ENCODE measurements around the gene GLOD5.
A peak's percentile ranks its signal among the peaks of the same experiment; 100 is the strongest.

Gene GLOD5

GRCh38 chrX:48792219-48792618 lies 30.7 kb downstream of the GLOD5 start:
- Histone ChIP-seq H3K27me3 (ENCODE audit: control insufficient read depth, insufficient read depth, low read length, poor library complexity, severe bottlenecking) (no peaks in the 10 kb centered on the region), H3K27ac (ENCODE audit: insufficient read depth, low read depth, low read length, poor library complexity, severe bottlenecking) (no peak overlapping the region), H3K9me3 (ENCODE audit: control insufficient read depth, low read length) (no peaks in the 10 kb centered on the region), H3K36me3 (ENCODE audit: control insufficient read depth, insufficient read depth, low read length) (no peaks in the 10 kb centered on the region), H3K4me1 (ENCODE audit: control insufficient read depth, insufficient read depth, low read length) (no peaks in the 10 kb centered on the region), H3K4me3 (ENCODE audit: insufficient read depth, low read depth, low read length) (no peak overlapping the region)
- 92% methylated on average over 7 of the region's 7 CpGs for WGBS, 2 experiments

GRCh38 chrX:48793935-48794334 lies 32.4 kb downstream of the GLOD5 start:
- Histone ChIP-seq H3K9me3 (ENCODE audit: control insufficient read depth, low read length) (no peaks in the 10 kb centered on the region), H3K4me3 (ENCODE audit: insufficient read depth, low read depth, low read length) (no peak overlapping the region), H3K27ac (ENCODE audit: insufficient read depth, low read depth, low read length, poor library complexity, severe bottlenecking) (no peak overlapping the region), H3K27me3 (ENCODE audit: control insufficient read depth, insufficient read depth, low read length, poor library complexity, severe bottlenecking) (no peaks in the 10 kb centered on the region), H3K4me1 (ENCODE audit: control insufficient read depth, insufficient read depth, low read length) (no peaks in the 10 kb centered on the region), H3K36me3 (ENCODE audit: control insufficient read depth, insufficient read depth, low read length) (no peaks in the 10 kb centered on the region)
- 84 to 85% methylated on average over 4 of the region's 4 CpGs for WGBS, 2 experiments

GRCh38 chrX:48794340-48794910 lies 32.9 kb downstream of the GLOD5 start:
- Histone ChIP-seq H3K27ac (ENCODE audit: insufficient read depth, low read depth, low read length, poor library complexity, severe bottlenecking) (no peak overlapping the region), H3K9me3 (ENCODE audit: control insufficient read depth, low read length) (no peaks in the 10 kb centered on the region), H3K4me3 (ENCODE audit: insufficient read depth, low read depth, low read length) (no peak overlapping the region), H3K36me3 (ENCODE audit: control insufficient read depth, insufficient read depth, low read length) (no peaks in the 10 kb centered on the region), H3K27me3 (ENCODE audit: control insufficient read depth, insufficient read depth, low read length, poor library complexity, severe bottlenecking) (no peaks in the 10 kb centered on the region), H3K4me1 (ENCODE audit: control insufficient read depth, insufficient read depth, low read length) (no peaks in the 10 kb centered on the region)
- 94 to 96% methylated on average over 12 of the region's 12 CpGs for WGBS, 2 experiments

- Histone ChIP-seq H3K27me3 (ENCODE audit: control insufficient read depth, insufficient read depth, low read length, poor library complexity, severe bottlenecking) (no peaks in the 10 kb centered on the region), H3K4me1 (ENCODE audit: control insufficient read depth, insufficient read depth, low read length) (no peaks in the 10 kb centered on the region), H3K4me3 (ENCODE audit: insufficient read depth, low read depth, low read length) (no peak overlapping the region), H3K36me3 (ENCODE audit: control insufficient read depth, insufficient read depth, low read length) (no peaks in the 10 kb centered on the region), H3K9me3 (ENCODE audit: control insufficient read depth, low read length) (no peaks in the 10 kb centered on the region), H3K27ac (ENCODE audit: insufficient read depth, low read depth, low read length, poor library complexity, severe bottlenecking) (no peak overlapping the region)
- WGBS, 2 experiments: 89 to 90% methylated on average over 7 of the region's 8 CpGs
Measured at GRCh38 chrX:48794911-48795515, 33.5 kb downstream of the GLOD5 start.

DNA sequence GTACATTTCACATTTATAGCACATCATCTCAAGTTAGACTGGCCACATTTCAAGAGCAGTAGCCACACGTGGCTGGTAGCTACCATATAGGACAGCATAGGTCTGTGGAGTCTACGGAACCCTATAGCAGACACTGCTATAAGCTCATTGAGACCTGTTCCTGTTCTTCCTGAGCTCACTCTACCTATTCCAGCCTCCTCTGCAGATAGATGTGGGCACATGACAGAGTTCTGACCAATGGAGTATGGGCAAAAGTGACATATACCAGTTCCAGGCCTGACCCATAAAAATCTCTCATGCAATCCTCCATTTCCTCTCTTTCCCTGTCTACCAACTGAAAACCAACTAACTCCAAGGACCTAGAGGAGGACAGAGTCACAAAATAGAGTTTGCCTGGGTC lies 36.8 kb downstream of the GLOD5 start:
- H3K4me3 ChIP-seq (ENCODE audit: insufficient read depth, low read depth, low read length): no peak overlapping the region
- no peaks in the 10 kb centered on the region for H3K36me3 ChIP-seq (ENCODE audit: control insufficient read depth, insufficient read depth, low read length)
- no peaks in the 10 kb centered on the region for H3K4me1 ChIP-seq (ENCODE audit: control insufficient read depth, insufficient read depth, low read length)
- no peaks in the 10 kb centered on the region for H3K9me3 ChIP-seq (ENCODE audit: control insufficient read depth, low read length)
- no peak overlapping the region for H3K27ac ChIP-seq (ENCODE audit: insufficient read depth, low read depth, low read length, poor library complexity, severe bottlenecking)
- H3K27me3 ChIP-seq (ENCODE audit: control insufficient read depth, insufficient read depth, low read length, poor library complexity, severe bottlenecking): no peaks in the 10 kb centered on the region
- 90 to 96% methylated on average over 2 of the region's 2 CpGs for WGBS, 2 experiments

- H3K4me3 ChIP-seq (ENCODE audit: insufficient read depth, low read depth, low read length): peak overlapping the region; percentile 51
- WGBS, 2 experiments: 44 to 46% methylated on average over 17 of the region's 17 CpGs
- peak overlapping the region; percentile 78 for H3K27ac ChIP-seq (ENCODE audit: insufficient read depth, low read depth, low read length, poor library complexity, severe bottlenecking)
- no peaks in the 10 kb centered on the region for H3K27me3 ChIP-seq (ENCODE audit: control insufficient read depth, insufficient read depth, low read length, poor library complexity, severe bottlenecking)
- H3K9me3 ChIP-seq (ENCODE audit: control insufficient read depth, low read length): no peaks in the 10 kb centered on the region
- H3K4me1 ChIP-seq (ENCODE audit: control insufficient read depth, insufficient read depth, low read length): no peaks in the 10 kb centered on the region
- H3K36me3 ChIP-seq (ENCODE audit: control insufficient read depth, insufficient read depth, low read length): no peaks in the 10 kb centered on the region
Measured at GRCh38 chrX:48800574-48801279, 39.2 kb downstream of the GLOD5 start.

DNA sequence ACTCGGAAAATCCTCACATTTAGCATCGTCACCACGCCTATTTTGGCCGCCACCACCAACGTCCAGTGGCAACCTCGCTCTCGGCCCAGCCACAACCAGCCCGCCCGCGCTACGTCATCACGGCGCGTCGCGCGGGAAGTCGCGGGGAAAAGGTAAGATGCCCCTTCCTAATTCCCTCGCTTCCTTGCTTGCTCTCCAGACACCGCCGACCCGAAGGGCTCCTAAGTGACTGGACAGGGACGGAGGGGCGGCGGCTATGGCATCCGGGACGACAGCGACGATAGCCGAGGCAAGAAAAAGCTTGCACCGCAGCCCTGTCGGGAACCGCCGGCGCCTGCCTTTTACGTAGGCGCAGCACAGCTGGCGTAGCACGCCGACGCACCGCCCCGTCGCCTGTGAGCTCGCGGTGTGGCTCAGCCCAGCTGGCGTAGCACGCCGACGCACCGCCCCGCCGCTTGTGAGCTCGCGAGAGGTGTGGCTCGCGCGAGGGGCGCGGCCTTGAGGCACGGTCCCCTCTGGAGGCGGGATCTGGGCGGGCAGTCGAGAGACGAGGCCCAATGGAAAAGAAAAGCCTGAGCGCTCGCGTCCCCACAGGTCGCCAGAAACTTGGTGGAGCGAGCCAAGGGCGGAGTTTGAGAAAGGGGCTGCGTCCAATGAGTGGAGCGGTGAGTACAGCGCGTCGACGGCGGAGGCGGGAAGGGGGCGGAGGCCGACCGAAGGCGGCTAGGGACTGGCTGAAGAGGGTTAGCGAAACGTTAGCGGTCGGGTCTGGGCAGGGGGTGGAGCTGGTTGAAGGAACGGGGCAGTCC lies 39.9 kb downstream of the GLOD5 start, which contains the start of gene HDAC6:
Gene HDAC6, plus strand, starts transcription at position 788 of the 809 bp plus-strand sequence. CDS start 626 bp downstream, outside the sequence.
- 0% methylated on average over 89 of the region's 89 CpGs for WGBS, 2 experiments
- H3K4me1 ChIP-seq (ENCODE audit: control insufficient read depth, insufficient read depth, low read length): no peaks in the 10 kb centered on the region
- H3K27ac ChIP-seq (ENCODE audit: insufficient read depth, low read depth, low read length, poor library complexity, severe bottlenecking): peak within 1 kb of the TSS; percentile 97
- peak within 1 kb of the TSS; percentile 57 for H3K4me3 ChIP-seq (ENCODE audit: insufficient read depth, low read depth, low read length)
- no peaks in the 10 kb centered on the region for H3K36me3 ChIP-seq (ENCODE audit: control insufficient read depth, insufficient read depth, low read length)
- H3K27me3 ChIP-seq (ENCODE audit: control insufficient read depth, insufficient read depth, low read length, poor library complexity, severe bottlenecking): no peaks in the 10 kb centered on the region
- no peaks in the 10 kb centered on the region for H3K9me3 ChIP-seq (ENCODE audit: control insufficient read depth, low read length)

GRCh38 chrX:48802089-48802904 lies 40.8 kb downstream of the GLOD5 start:
- H3K9me3 ChIP-seq (ENCODE audit: control insufficient read depth, low read length): no peaks in the 10 kb centered on the region
- no peaks in the 10 kb centered on the region for H3K4me1 ChIP-seq (ENCODE audit: control insufficient read depth, insufficient read depth, low read length)
- peak overlapping the region; percentile 97 for H3K27ac ChIP-seq (ENCODE audit: insufficient read depth, low read depth, low read length, poor library complexity, severe bottlenecking)
- 3 to 4% methylated on average over 33 to 40 of the region's 40 CpGs for WGBS, 2 experiments
- H3K27me3 ChIP-seq (ENCODE audit: control insufficient read depth, insufficient read depth, low read length, poor library complexity, severe bottlenecking): no peaks in the 10 kb centered on the region
- no peaks in the 10 kb centered on the region for H3K36me3 ChIP-seq (ENCODE audit: control insufficient read depth, insufficient read depth, low read length)
- peak overlapping the region; percentile 57 for H3K4me3 ChIP-seq (ENCODE audit: insufficient read depth, low read depth, low read length)

- Histone ChIP-seq H3K27ac (ENCODE audit: insufficient read depth, low read depth, low read length, poor library complexity, severe bottlenecking) (no peak overlapping the region), H3K36me3 (ENCODE audit: control insufficient read depth, insufficient read depth, low read length) (no peaks in the 10 kb centered on the region), H3K4me3 (ENCODE audit: insufficient read depth, low read depth, low read length) (peak overlapping the region; percentile 57), H3K4me1 (ENCODE audit: control insufficient read depth, insufficient read depth, low read length) (no peaks in the 10 kb centered on the region), H3K9me3 (ENCODE audit: control insufficient read depth, low read length) (no peaks in the 10 kb centered on the region), H3K27me3 (ENCODE audit: control insufficient read depth, insufficient read depth, low read length, poor library complexity, severe bottlenecking) (no peaks in the 10 kb centered on the region)
- WGBS, 2 experiments: 57 to 64% methylated on average over 4 of the region's 4 CpGs
Measured at GRCh38 chrX:48802905-48803200, 41.3 kb downstream of the GLOD5 start.

All from ectodermal cell (in vitro differentiated cells).